ENCODE data around the gene SDK1. TPM values are rescaled to one million over a fixed set of nuclear protein-coding genes. Genes with fewer than 3 reads are reported as not detected.

Gene SDK1
- total RNA-seq, 1 donor from 2014 or later = 1.3 TPM

GRCh38 chr7:3264693-3265339, 36.2 kb upstream of the SDK1 start:
- CTCF ChIA-PET = no interaction called here
- intact Hi-C loops (cut with micrococcal nuclease) = no loop called here
- no peaks in the 10 kb centered on the region for H3K4me1 Mint-ChIP-seq
- H3K36me3 Mint-ChIP-seq (ENCODE audit: low read depth) = no peaks in the 10 kb centered on the region
- no peak for ATAC-seq (ENCODE audit: low read depth)
- no peak for TF ChIP-seq CTCF (IDR thresholded peaks at IDR 0.05)
- H3K27me3 Mint-ChIP-seq = peaks cover 18% of the 10 kb centered on the region
- H3K4me3 Mint-ChIP-seq = no peak overlapping the region
- no peaks in the 10 kb centered on the region for H3K9me3 Mint-ChIP-seq
- POLR2A ChIA-PET = no interaction called here
- no peak overlapping the region for H3K27ac Mint-ChIP-seq
- no peak for DNase-seq

- intact Hi-C loops (cut with micrococcal nuclease) = no loop called here
- H3K4me1 Mint-ChIP-seq = no peaks in the 10 kb centered on the region
- no peak for TF ChIP-seq CTCF (IDR thresholded peaks at IDR 0.05)
- no peaks in the 10 kb centered on the region for H3K9me3 Mint-ChIP-seq
- peaks cover 18% of the 10 kb centered on the region for H3K27me3 Mint-ChIP-seq
- no peaks in the 10 kb centered on the region for H3K36me3 Mint-ChIP-seq (ENCODE audit: low read depth)
- POLR2A ChIA-PET = no interaction called here
- CTCF ChIA-PET = no interaction called here
- no peak overlapping the region for H3K27ac Mint-ChIP-seq
- ATAC-seq (ENCODE audit: low read depth) (no peak), DNase-seq (no peak)
- H3K4me3 Mint-ChIP-seq = no peak overlapping the region
These were observed 35.7 kb upstream of the SDK1 start for GRCh38 chr7:3265388-3265787.

DNA sequence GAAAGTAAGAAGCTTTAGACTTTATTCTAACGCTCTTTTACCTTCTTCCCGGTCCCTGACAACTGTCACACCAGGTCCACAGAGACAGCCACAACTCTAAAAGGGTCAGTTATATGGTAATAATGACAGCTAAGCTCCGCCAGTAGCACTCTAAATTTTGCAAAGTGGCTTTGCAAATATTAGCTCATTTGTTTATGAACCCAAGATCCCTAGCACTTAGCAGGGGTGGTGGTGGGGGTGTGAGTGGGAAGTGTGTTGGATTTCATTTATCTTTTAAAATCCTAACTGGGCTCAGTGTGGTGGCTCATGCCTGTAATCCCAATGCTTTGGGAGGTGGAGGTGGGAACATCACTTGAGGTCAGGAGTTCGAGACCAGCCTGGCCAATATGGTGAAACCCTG, 34.8 kb upstream of the SDK1 start:
- CTCF ChIA-PET = no interaction called here
- intact Hi-C loops (cut with micrococcal nuclease) = no loop called here
- POLR2A ChIA-PET = no interaction called here

GRCh38 chr7:3267966-3268690, 32.9 kb upstream of the SDK1 start:
- DNase-seq (no peak), ATAC-seq (ENCODE audit: low read depth) (no peak)
- ChIA-PET CTCF (no interaction called here), POLR2A (no interaction called here)
- Mint-ChIP-seq H3K27ac (no peak overlapping the region), H3K4me1 (no peaks in the 10 kb centered on the region), H3K36me3 (ENCODE audit: low read depth) (no peaks in the 10 kb centered on the region), H3K9me3 (no peaks in the 10 kb centered on the region), H3K27me3 (peaks cover 11% of the 10 kb centered on the region), H3K4me3 (no peak overlapping the region)
- intact Hi-C loops (cut with micrococcal nuclease) = no loop called here
- no peak for TF ChIP-seq CTCF (IDR thresholded peaks at IDR 0.05)

More for the DNA sequence above, 34.8 kb upstream of the SDK1 start:
- ATAC-seq (ENCODE audit: low read depth) (no peak), DNase-seq (no peak)
- TF ChIP-seq CTCF (IDR thresholded peaks at IDR 0.05) = no peak
- Mint-ChIP-seq H3K27me3 (peaks cover 17% of the 10 kb centered on the region), H3K4me1 (no peaks in the 10 kb centered on the region), H3K36me3 (ENCODE audit: low read depth) (no peaks in the 10 kb centered on the region), H3K27ac (no peak overlapping the region), H3K4me3 (no peak overlapping the region), H3K9me3 (no peaks in the 10 kb centered on the region)

DNA sequence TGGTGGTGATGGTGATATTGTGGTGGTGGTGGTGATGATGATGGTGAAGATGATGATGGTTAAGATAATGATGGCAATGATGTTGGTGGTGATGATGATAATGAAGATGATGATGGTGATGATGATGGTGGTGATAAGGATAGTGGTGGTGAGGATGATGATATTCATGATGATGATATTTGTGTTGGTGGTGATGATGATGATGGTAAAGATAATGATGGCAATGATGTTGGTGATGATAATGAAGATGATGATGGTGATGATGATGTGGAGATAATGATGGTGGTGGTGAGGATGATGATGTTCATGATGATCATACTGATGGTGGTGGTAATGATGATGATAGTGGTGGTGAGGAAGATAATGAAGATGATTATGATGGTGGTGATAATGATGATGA, 30.7 kb upstream of the SDK1 start:
- DNase-seq (no peak), ATAC-seq (ENCODE audit: low read depth) (no peak)
- H3K27ac Mint-ChIP-seq = no peak overlapping the region
- H3K4me3 Mint-ChIP-seq = no peak overlapping the region
- intact Hi-C loops (cut with micrococcal nuclease) = no loop called here
- ChIA-PET POLR2A (no interaction called here), CTCF (no interaction called here)
- H3K27me3 Mint-ChIP-seq = no peaks in the 10 kb centered on the region
- H3K4me1 Mint-ChIP-seq = no peaks in the 10 kb centered on the region
- TF ChIP-seq CTCF (IDR thresholded peaks at IDR 0.05) = no peak
- no peaks in the 10 kb centered on the region for H3K9me3 Mint-ChIP-seq
- no peaks in the 10 kb centered on the region for H3K36me3 Mint-ChIP-seq (ENCODE audit: low read depth)

All from activated B cell treated with CpG ODN at 0.5 μM for 24 hours (primary cell).